Subcutaneous adipose tissue (tissue), 4 donors: ENCODE results near the gene SEC16A. TPM values are rescaled to one million over a fixed set of nuclear protein-coding genes. Genes with fewer than 3 reads are reported as not detected.

Experiments
- CTCF ChIP-seq: fragments of 450-650 bp; IDR thresholded peaks from one replicate; pipeline ENCODE4 v1.5.1; 2016; ENCODE audit warnings: low read depth, mild to moderate bottlenecking, control low read depth, antibody characterized with exemption, moderate library complexity
- total RNA-seq, 4 donors: library from RNA; depleted of rRNA; stranded (reverse); fragments of >200 nt; gene quantifications; one replicate each; pipeline ENCODE4 v1.1.0, GENCODE V29; 2016

SEC16A gene
- total RNA-seq, 4 donors from 2014 or later, result 39.0 to 65.4 (median 52.9) TPM

- no peak for TF ChIP-seq CTCF
Observed at GRCh38 chr9:136505406-136506403, 22.9 kb upstream of the SEC16A start.

- TF ChIP-seq CTCF, result no peak
Observed at GRCh38 chr9:136504512-136505348, 21.9 kb upstream of the SEC16A start.

- TF ChIP-seq CTCF, result no peak
Observed at GRCh38 chr9:136502940-136503550, 20.2 kb upstream of the SEC16A start.

DNA sequence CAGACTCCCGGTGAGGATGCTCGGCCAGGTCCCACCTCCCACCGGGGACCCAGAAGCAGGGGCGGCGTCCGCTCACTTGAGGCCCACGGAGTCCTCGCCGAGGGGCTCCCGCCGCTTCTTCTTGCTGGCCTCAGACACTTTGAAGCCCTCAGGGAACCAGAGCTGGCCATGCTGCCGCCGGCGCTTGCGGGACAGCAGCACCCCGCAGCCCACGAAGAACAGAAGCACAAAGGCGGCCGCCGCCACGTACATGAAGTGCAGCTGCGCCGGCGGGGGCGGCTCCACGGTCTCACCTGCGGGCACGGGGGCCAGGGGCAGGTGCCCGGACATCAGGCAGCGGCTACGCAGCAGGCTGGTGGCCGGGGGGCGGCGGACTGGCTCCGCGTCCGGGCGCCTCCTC is 19.4 kb upstream of the SEC16A start:
- TF ChIP-seq CTCF, result no peak

- no peak for TF ChIP-seq CTCF
Observed at GRCh38 chr9:136501686-136502085, 18.8 kb upstream of the SEC16A start.

DNA sequence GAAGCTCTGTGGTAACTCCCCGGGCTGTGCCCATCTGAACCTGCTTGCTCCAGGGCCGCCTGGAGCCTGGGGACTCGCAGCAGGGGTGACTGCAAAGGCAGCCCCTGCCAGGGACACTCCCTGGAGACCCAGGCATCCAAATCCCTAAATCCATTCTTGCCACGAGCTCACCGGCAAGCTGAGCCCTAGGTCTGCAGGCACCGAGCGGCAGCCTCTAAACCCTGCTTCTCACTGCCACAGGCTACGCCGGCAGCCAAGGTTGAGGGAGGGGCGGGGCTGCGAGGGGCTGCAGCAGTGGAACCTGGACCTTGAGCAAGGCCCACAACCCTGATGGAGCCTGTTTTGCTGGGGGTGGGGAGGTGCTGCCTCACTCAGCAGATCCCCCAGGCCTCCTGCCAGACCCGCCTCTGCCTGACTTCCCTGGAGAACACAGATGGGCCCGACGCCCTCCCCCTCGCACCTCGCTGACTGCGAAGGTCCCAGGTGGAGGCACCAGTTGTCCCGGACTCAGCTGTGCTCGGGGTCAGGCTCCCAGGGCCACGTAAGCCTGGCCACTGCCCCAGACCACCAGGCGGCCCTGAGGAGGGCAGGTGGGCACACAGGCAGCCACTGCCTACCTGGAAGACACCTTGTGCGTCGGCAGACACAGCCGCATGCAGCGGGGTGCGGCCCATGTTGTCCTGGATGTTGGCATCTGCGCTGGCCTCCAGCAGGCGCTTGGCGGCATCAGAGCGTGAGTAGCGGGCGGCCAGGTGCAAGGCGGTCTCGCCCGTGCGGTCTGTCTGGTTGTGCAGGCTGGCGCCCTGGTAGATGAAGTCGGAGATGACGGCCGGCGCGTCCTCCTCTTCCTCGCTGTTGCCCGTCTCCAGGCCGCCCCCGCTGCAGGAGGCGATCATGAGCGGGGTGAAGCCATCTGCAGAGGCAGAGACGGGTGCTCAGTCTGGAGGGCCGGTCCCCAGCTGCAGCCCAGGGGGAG is 17.4 kb upstream of the SEC16A start:
- no peak for TF ChIP-seq CTCF
